HL-60 (cell line): ENCODE measurements around the gene ZP1.
A peak's percentile ranks its signal among the peaks of the same experiment; 100 is the strongest.

Source experiments
- DNase-seq, 2 experiments: peaks; one replicate each; pipeline ENCODE4 v3.0.0-alpha.2; 2010 to 2020; ENCODE audit warnings: low read depth in 1 of 2, low spot score in 1 of 2
- H3K27ac ChIP-seq: fragments of 250-450 bp; sonication (Bioruptor Pico); replicated peaks from 2 replicates; pipeline ENCODE4 v1.5.1; 2020; ENCODE audit warnings: mild to moderate bottlenecking, moderate library complexity
- H3K27me3 ChIP-seq: fragments of 250-450 bp; sonication (Bioruptor Pico); 2 replicates; pipeline ENCODE4 v1.5.1; 2021; ENCODE audit warnings: mild to moderate bottlenecking, moderate library complexity; ENCODE audit not compliant: insufficient read depth, poor library complexity, severe bottlenecking
- H3K4me3 ChIP-seq: replicated peaks from 2 replicates; pipeline ENCODE4 v1.5.1; 2011; ENCODE audit warnings: mild to moderate bottlenecking, control low read depth, low read length; ENCODE audit not compliant: insufficient read depth
- GABPA ChIP-seq: IDR thresholded peaks from 2 replicates; pipeline ENCODE4 v1.6.1; 2012; ENCODE audit warnings: low read depth
- POLR2AphosphoS5 ChIP-seq: IDR thresholded peaks from 2 replicates; pipeline ENCODE4 v1.6.1; 2012; ENCODE audit warnings: low read depth
- SPI1 ChIP-seq: IDR thresholded peaks from 2 replicates; pipeline ENCODE4 v1.6.1; 2012; ENCODE audit warnings: low read depth, mild to moderate bottlenecking, borderline replicate concordance
- TF ChIP-seq, protein P1 (sequence below): IDR thresholded peaks from 2 replicates; pipeline ENCODE4 v1.6.1; 2012; ENCODE audit warnings: low read depth; ENCODE audit not compliant: insufficient replicate concordance
- TF ChIP-seq, protein P2 (sequence below): IDR thresholded peaks from one replicate; pipeline ENCODE4 v1.5.1; 2011; ENCODE audit warnings: low read length, control low read depth, inconsistent platforms; ENCODE audit not compliant: insufficient read depth

The ZP1 gene

DNA sequence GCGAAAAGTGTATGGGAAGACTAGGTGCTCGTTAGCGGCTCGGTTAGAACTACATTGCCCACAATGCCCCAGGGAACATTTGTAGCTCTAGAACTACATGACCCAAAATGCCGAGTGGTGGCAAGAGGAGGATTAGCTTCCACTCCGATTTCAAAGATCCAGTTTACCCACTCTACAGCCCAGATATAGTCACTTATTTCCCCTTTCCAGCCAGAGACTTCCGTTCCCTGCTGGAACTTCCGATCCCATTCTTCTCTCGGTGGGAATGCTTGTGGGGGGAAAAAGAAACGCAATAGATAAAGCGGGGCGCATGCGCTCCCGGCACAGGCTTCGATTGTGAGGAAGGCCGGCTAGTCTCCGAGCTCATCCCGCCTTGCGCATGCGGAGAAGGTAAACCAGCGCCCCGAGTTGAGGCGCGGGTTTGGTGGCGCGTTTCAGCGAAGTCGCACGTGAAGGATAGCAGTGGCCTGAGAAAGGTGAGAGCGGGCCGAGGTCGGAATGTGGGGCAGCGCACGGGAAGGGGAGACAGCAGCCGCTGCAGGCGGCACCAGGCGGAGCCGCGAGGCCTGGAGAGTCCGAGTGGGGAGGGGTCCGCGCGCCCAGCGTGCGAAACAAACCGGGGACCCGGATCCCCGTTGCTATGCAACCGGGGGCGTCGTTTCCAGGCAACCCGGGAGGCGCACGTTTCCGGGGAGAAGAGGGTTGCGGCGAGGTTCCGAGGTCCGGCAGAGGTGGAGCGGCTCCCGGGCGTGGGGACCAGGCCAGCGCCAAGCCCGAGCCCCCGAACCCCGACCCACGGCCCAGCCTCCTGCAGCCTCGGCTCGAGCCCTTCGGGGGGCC lies 46.7 kb downstream of the ZP1 start, which contains the start of gene TMEM109:
TMEM109 (plus strand) TSS at position 366 of the 840 bp plus-strand sequence. CDS start 5,536 bp downstream, outside the sequence.
- peak; percentile 72 to 88 for DNase-seq
- peak; percentile 75 for TF ChIP-seq POLR2AphosphoS5
- TF ChIP-seq GABPA = no peak

GRCh38 chr11:60914633-60915247 lies 47.4 kb downstream of the ZP1 start:
- peak in 1 of 2 experiments; percentile 29 for DNase-seq
- H3K27ac ChIP-seq = peak overlapping the region; percentile 74
- TF ChIP-seq, protein P1, sequence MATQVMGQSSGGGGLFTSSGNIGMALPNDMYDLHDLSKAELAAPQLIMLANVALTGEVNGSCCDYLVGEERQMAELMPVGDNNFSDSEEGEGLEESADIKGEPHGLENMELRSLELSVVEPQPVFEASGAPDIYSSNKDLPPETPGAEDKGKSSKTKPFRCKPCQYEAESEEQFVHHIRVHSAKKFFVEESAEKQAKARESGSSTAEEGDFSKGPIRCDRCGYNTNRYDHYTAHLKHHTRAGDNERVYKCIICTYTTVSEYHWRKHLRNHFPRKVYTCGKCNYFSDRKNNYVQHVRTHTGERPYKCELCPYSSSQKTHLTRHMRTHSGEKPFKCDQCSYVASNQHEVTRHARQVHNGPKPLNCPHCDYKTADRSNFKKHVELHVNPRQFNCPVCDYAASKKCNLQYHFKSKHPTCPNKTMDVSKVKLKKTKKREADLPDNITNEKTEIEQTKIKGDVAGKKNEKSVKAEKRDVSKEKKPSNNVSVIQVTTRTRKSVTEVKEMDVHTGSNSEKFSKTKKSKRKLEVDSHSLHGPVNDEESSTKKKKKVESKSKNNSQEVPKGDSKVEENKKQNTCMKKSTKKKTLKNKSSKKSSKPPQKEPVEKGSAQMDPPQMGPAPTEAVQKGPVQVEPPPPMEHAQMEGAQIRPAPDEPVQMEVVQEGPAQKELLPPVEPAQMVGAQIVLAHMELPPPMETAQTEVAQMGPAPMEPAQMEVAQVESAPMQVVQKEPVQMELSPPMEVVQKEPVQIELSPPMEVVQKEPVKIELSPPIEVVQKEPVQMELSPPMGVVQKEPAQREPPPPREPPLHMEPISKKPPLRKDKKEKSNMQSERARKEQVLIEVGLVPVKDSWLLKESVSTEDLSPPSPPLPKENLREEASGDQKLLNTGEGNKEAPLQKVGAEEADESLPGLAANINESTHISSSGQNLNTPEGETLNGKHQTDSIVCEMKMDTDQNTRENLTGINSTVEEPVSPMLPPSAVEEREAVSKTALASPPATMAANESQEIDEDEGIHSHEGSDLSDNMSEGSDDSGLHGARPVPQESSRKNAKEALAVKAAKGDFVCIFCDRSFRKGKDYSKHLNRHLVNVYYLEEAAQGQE = no peak
- TF ChIP-seq, protein P2, sequence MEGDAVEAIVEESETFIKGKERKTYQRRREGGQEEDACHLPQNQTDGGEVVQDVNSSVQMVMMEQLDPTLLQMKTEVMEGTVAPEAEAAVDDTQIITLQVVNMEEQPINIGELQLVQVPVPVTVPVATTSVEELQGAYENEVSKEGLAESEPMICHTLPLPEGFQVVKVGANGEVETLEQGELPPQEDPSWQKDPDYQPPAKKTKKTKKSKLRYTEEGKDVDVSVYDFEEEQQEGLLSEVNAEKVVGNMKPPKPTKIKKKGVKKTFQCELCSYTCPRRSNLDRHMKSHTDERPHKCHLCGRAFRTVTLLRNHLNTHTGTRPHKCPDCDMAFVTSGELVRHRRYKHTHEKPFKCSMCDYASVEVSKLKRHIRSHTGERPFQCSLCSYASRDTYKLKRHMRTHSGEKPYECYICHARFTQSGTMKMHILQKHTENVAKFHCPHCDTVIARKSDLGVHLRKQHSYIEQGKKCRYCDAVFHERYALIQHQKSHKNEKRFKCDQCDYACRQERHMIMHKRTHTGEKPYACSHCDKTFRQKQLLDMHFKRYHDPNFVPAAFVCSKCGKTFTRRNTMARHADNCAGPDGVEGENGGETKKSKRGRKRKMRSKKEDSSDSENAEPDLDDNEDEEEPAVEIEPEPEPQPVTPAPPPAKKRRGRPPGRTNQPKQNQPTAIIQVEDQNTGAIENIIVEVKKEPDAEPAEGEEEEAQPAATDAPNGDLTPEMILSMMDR = no peak
- TF ChIP-seq GABPA = no peak
- H3K4me3 ChIP-seq = peak overlapping the region; percentile 67
- H3K27me3 ChIP-seq = no peaks in the 10 kb centered on the region

More for the DNA sequence above, 46.7 kb downstream of the ZP1 start, which contains the start of gene TMEM109:
- Histone ChIP-seq H3K4me3 (peak within 1 kb of the TSS; percentile 67), H3K27me3 (no peaks in the 10 kb centered on the region), H3K27ac (peak within 1 kb of the TSS; percentile 74)

DNA sequence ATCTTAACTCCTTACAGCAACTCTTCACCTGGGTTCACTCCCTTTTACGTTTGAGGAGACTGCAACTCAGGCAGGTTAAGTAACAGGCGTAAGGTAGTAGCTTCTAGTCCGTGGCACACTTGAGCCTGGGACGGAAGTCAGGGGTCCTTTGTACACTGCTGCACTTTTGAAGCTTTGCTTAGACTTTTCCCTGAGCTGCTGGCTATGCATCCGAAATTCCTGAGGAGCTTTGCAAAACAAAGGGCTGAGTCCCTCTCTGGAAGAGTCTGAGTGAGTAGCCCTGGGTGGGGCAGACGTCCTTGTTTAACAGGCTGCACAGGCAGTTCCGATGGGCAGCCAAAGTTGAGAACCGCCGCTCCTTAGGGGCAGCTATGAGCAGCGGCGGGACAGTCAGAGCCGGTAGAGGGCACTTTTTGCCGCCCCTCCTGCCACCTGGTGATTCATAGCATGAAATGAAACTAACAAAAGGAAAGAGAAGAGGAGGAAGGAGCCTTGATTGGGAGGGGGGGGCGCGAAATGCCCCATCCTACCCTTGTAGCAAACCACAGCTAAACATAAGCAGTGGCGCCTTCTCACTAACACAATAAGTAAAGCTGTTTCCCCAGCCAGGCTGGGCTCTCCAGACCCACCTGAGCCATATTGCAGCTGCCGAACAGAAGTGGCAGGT lies 48.0 kb downstream of the ZP1 start:
- TF ChIP-seq SPI1 (0 out of 2 replicates have a peak, but pooled peaks have one; percentile 4), POLR2AphosphoS5 (no peak)
- peak in 1 of 2 experiments; percentile 41 for DNase-seq
- Histone ChIP-seq H3K4me3 (peak overlapping the region; percentile 67), H3K27ac (peak overlapping the region; percentile 74), H3K27me3 (no peaks in the 10 kb centered on the region)

- no peak overlapping the region for H3K27ac ChIP-seq
- TF ChIP-seq, protein P2 = no peak
- TF ChIP-seq GABPA = no peak
- TF ChIP-seq, protein P1 = no peak
- no peak for TF ChIP-seq SPI1
- no peak for TF ChIP-seq POLR2AphosphoS5
- H3K27me3 ChIP-seq = no peaks in the 10 kb centered on the region
- DNase-seq = no peak
- no peak overlapping the region for H3K4me3 ChIP-seq
Measured at GRCh38 chr11:60916669-60917206, 49.4 kb downstream of the ZP1 start.
